HepG2 (cell line): ENCODE data around the gene THOC6. TPM values are rescaled to one million over a fixed set of nuclear protein-coding genes. Genes with fewer than 3 reads are reported as not detected.
A peak's percentile ranks its signal among the peaks of the same experiment; 100 is the strongest.

Source experiments
- ARNT2 ChIP-seq: sonication (generic); formaldehyde crosslinking; IDR thresholded peaks from 2 replicates; pipeline ENCODE4 v1.8.0; 2022; ENCODE audit warnings: mild to moderate bottlenecking, low read depth, missing genetic modification reagents, moderate library complexity
- BCL3 ChIP-seq: sonication (generic); formaldehyde crosslinking; IDR thresholded peaks from 2 replicates; pipeline ENCODE4 v1.5.1; 2020; ENCODE audit warnings: mild to moderate bottlenecking, missing genetic modification reagents, moderate library complexity
- CBX1 ChIP-seq: IDR thresholded peaks from one replicate; pipeline ENCODE4 v1.6.1; 2016; ENCODE audit warnings: antibody characterized with exemption, low read depth
- CERS6 ChIP-seq: sonication (generic); formaldehyde crosslinking; IDR thresholded peaks from 2 replicates; pipeline ENCODE4 v1.5.0; 2020; ENCODE audit warnings: missing genetic modification reagents
- HOXA9 ChIP-seq: sonication (generic); formaldehyde crosslinking; IDR thresholded peaks from 2 replicates; pipeline ENCODE4 v1.8.1; 2022; ENCODE audit warnings: missing genetic modification reagents, mild to moderate bottlenecking, moderate library complexity, borderline replicate concordance
- IRF2 ChIP-seq: IDR thresholded peaks from 2 replicates; pipeline ENCODE4 v1.6.1; 2018; ENCODE audit warnings: missing genetic modification reagents, missing compliant biosample characterization
- JUNB ChIP-seq: sonication (generic); formaldehyde crosslinking; IDR thresholded peaks from 2 replicates; pipeline ENCODE4 v1.8.0; 2022; ENCODE audit warnings: missing genetic modification reagents, mild to moderate bottlenecking, borderline replicate concordance
- NBN ChIP-seq: fragments of 450-650 bp; conservative IDR thresholded peaks from 2 replicates; pipeline ENCODE4 v1.6.1; 2017
- RXRB ChIP-seq: IDR thresholded peaks from 2 replicates; pipeline ENCODE4 v1.6.1; 2016; ENCODE audit warnings: borderline replicate concordance, missing genetic modification reagents, missing compliant biosample characterization
- SKI ChIP-seq: fragments of 450-650 bp; IDR thresholded peaks from one replicate; pipeline ENCODE4 v1.6.1; 2018; ENCODE audit warnings: mild to moderate bottlenecking; ENCODE audit not compliant: partially characterized antibody
- SOX13 ChIP-seq, 3 experiments: fragments of 450-650 bp in 1 of 3; sonication (generic) in 1 of 3; formaldehyde crosslinking in 1 of 3; IDR thresholded peaks in 2 of 3; conservative IDR thresholded peaks in 1 of 3; 2 replicates each; pipeline versions ENCODE4 v1.5.0 to v1.6.1; 2016 to 2020; ENCODE audit warnings: antibody characterized with exemption in 1 of 3, mild to moderate bottlenecking in 1 of 3, missing compliant biosample characterization in 1 of 3, missing genetic modification reagents in 1 of 3, moderate library complexity in 1 of 3
- TFDP2 ChIP-seq: sonication (generic); formaldehyde crosslinking; IDR thresholded peaks from 2 replicates; pipeline ENCODE4 v1.4.0; 2020; ENCODE audit warnings: missing genetic modification reagents
- THYN1 ChIP-seq: sonication (generic); formaldehyde crosslinking; IDR thresholded peaks from 2 replicates; pipeline ENCODE4 v1.8.1; 2023; ENCODE audit warnings: low read depth, mild to moderate bottlenecking, moderate library complexity, missing genetic modification reagents, borderline replicate concordance
- USF2 ChIP-seq, 2 experiments: sonication (generic) in 1 of 2; formaldehyde crosslinking in 1 of 2; IDR thresholded peaks; 2 replicates each; pipeline versions ENCODE4 v1.5.1 to v1.6.1; 2011 to 2020; ENCODE audit warnings: borderline replicate concordance in 1 of 2, low read depth in 1 of 2, low read length in 1 of 2, mild to moderate bottlenecking in 1 of 2, missing genetic modification reagents in 1 of 2, moderate library complexity in 1 of 2
- WIZ ChIP-seq: sonication (generic); formaldehyde crosslinking; IDR thresholded peaks from 2 replicates; pipeline ENCODE4 v1.5.1; 2020; ENCODE audit warnings: mild to moderate bottlenecking, missing genetic modification reagents
- XBP1 ChIP-seq: sonication (generic); formaldehyde crosslinking; IDR thresholded peaks from 2 replicates; pipeline ENCODE4 v1.5.0; 2020; ENCODE audit warnings: missing genetic modification reagents
- ZNF160 ChIP-seq: sonication (generic); formaldehyde crosslinking; IDR thresholded peaks from 2 replicates; pipeline ENCODE4 v1.8.0; 2022; ENCODE audit warnings: mild to moderate bottlenecking, inconsistent platforms, missing genetic modification reagents
- ZNF234 ChIP-seq: sonication (generic); formaldehyde crosslinking; conservative IDR thresholded peaks from 2 replicates; pipeline ENCODE4 v1.5.1; 2020; ENCODE audit warnings: mild to moderate bottlenecking, missing genetic modification reagents
- ZNF253 ChIP-seq: sonication (generic); formaldehyde crosslinking; IDR thresholded peaks from 2 replicates; pipeline ENCODE4 v1.8.0; 2022; ENCODE audit warnings: mild to moderate bottlenecking, missing genetic modification reagents, borderline replicate concordance
- ZNF430 ChIP-seq: sonication (generic); formaldehyde crosslinking; IDR thresholded peaks from 2 replicates; pipeline ENCODE4 v1.9.0; 2021; ENCODE audit warnings: mild to moderate bottlenecking, missing genetic modification reagents
- ZNF563 ChIP-seq: sonication (generic); formaldehyde crosslinking; IDR thresholded peaks from 2 replicates; pipeline ENCODE4 v1.8.0; 2022; ENCODE audit warnings: mild to moderate bottlenecking, moderate library complexity, missing genetic modification reagents
- ZNF567 ChIP-seq: sonication (generic); formaldehyde crosslinking; IDR thresholded peaks from 2 replicates; pipeline ENCODE4 v1.8.1; 2023; ENCODE audit warnings: mild to moderate bottlenecking, missing genetic modification reagents, borderline replicate concordance
- ZNF652 ChIP-seq: IDR thresholded peaks from 2 replicates; pipeline ENCODE4 v1.6.1; 2016; ENCODE audit warnings: low read depth, borderline replicate concordance
- ZNF670 ChIP-seq: sonication (generic); formaldehyde crosslinking; IDR thresholded peaks from 2 replicates; pipeline ENCODE4 v1.8.0; 2022; ENCODE audit warnings: mild to moderate bottlenecking, missing genetic modification reagents, borderline replicate concordance
- ZNF792 ChIP-seq: IDR thresholded peaks from 2 replicates; pipeline ENCODE4 v1.6.1; 2016
- polyA plus RNA-seq, 8 experiments: library from polyadenylated mRNA; depleted of rRNA in 3 of 8; stranded (reverse) in 7 of 8; unstranded in 1 of 8; fragments of >200 nt; fragmentation: Illumina TruSeq in 4 of 8; extraction: Trizol in 4 of 8; gene quantifications; 2 replicates each; pipeline versions ENCODE4 v1.2.1 to v1.2.3, GENCODE V29; 2011 to 2016; ENCODE audit warnings: low read depth in 4 of 8, missing spikeins in 1 of 8, mixed read lengths in 1 of 8; ENCODE audit not compliant: insufficient read depth in 1 of 8
- total RNA-seq, 5 experiments: library from RNA; depleted of rRNA; stranded (reverse); fragments of >200 nt; fragmentation: Illumina TruSeq; extraction: Trizol; gene quantifications; 2 replicates each; pipeline ENCODE4 v1.2.3, GENCODE V29; 2016; ENCODE audit warnings: low read depth in 1 of 5

The THOC6 gene
- total and polyA plus RNA-seq, 2 of the 13 experiments (the other 11 are each of a cell fraction or from before 2014, with no cell fraction given), result 32.1 to 37.0 TPM

GRCh38 chr16:3065742-3066439, 42.1 kb downstream of the THOC6 start (continued):
- TF ChIP-seq USF2 (IDR thresholded peaks at IDR 0.05; ENCODE audit: low read depth, low read length) (no peak), USF2 (CRISPR knock-in tag; IDR thresholded peaks at IDR 0.05; ENCODE audit: borderline replicate concordance) (no peak), ZNF792 (CRISPR knock-in tag) (no peak), THYN1 (CRISPR knock-in tag) (no peak), SKI (no peak), TFDP2 (CRISPR knock-in tag) (no peak), ZNF430 (no peak), ZNF670 (0 out of 2 replicates have a peak, but pooled peaks have one; percentile 12), ZNF234 (no peak), CBX1 (no peak), ZNF253 (CRISPR knock-in tag) (no peak), ARNT2 (CRISPR knock-in tag) (no peak), WIZ (CRISPR knock-in tag) (no peak), XBP1 (CRISPR knock-in tag) (no peak), CERS6 (no peak), SOX13 (IDR thresholded peaks at IDR 0.05) (no peak), SOX13 (CRISPR knock-in tag; conservative IDR thresholded peaks at IDR 0.05 in 1 of 2, IDR thresholded peaks at IDR 0.05 in 1 of 2) (no peak), ZNF563 (CRISPR knock-in tag) (peak; percentile 19; the same call in 1 of the 2 replicates), ZNF652 (CRISPR knock-in tag) (no peak), RXRB (no peak), BCL3 (CRISPR knock-in tag) (no peak; the same call in 1 of the 2 replicates), ZNF160 (CRISPR knock-in tag) (0 out of 2 replicates have a peak, but pooled peaks have one; percentile 46), IRF2 (CRISPR knock-in tag) (no peak), ZNF567 (CRISPR knock-in tag) (no peak), NBN (no peak), JUNB (CRISPR knock-in tag) (peak; percentile 3; the same call in 1 of the 2 replicates), HOXA9 (CRISPR knock-in tag) (no peak)
